ENCODE data around the gene ZMAT5. TPM values are rescaled to one million over a fixed set of nuclear protein-coding genes. Genes with fewer than 3 reads are reported as not detected.

The ZMAT5 gene
- polyA plus RNA-seq, 2 of the 4 experiments (the other 2 are of a cell fraction) = 13.0 to 13.3 TPM

DNA sequence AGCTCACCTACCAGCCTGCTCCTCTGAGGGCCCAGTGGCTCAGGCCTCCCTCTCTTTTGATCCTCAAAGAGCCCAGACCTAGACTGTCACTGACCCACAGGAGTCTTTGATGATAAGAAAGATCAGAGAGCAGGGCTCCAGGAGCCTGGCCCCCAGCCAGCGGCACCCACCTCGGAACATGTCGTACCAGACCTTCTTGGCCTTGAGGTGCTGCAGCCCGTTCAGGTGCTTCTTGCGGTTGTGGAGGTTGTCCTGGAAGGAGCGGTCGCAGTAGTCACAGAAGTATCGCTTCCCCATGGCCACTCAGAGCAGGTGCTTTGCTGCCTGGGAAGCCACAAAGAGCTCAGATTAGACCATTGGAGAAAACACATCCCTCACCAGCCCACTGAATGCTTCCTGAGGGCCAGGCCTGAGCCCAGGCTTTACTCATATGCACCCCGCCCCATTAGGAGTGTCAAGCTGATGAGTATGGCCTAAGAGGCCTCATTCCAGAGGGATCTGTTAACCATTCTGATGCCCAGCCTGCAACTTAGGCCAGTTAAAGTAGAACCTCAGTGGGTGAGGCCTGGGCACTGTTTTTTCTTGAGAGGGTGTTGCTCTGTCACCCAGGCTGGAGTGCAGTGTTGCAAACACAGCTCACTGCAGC is 18.4 kb downstream of the ZMAT5 start (continued):
- TF ChIP-seq MAX (IDR thresholded peaks at IDR 0.05) (no peak), EP300 (IDR thresholded peaks at IDR 0.05) (no peak), RNF2 (IDR thresholded peaks at IDR 0.05; ENCODE audit: borderline replicate concordance, low read depth) (no peak), ZSCAN20 (CRISPR knock-in tag; IDR thresholded peaks at IDR 0.05) (no peak), PBX3 (IDR thresholded peaks at IDR 0.05) (no peak)

GRCh38 chr22:29747832-29748231 is 19.0 kb downstream of the ZMAT5 start:
- CTCF ChIA-PET = interaction anchor here (0.5 to 1.5 kb wide), 2 partner anchors 11 to 25 kb away, joined by 3 read pairs; no protein-coding TSS in a partner anchor
- no peak for TF ChIP-seq ZC3H11A (IDR thresholded peaks at IDR 0.05)
- no peak for TF ChIP-seq CEBPB (IDR thresholded peaks at IDR 0.05)
- no peak for TF ChIP-seq MAX (IDR thresholded peaks at IDR 0.05)
- no peak for TF ChIP-seq SREBF2 (IDR thresholded peaks at IDR 0.05)
- TF ChIP-seq, protein P1, sequence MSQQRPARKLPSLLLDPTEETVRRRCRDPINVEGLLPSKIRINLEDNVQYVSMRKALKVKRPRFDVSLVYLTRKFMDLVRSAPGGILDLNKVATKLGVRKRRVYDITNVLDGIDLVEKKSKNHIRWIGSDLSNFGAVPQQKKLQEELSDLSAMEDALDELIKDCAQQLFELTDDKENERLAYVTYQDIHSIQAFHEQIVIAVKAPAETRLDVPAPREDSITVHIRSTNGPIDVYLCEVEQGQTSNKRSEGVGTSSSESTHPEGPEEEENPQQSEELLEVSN (IDR thresholded peaks at IDR 0.05; ENCODE audit: borderline replicate concordance, low read depth) = no peak
- TF ChIP-seq NR3C1 (IDR thresholded peaks at IDR 0.05) = no peak
- TF ChIP-seq NFE2L2 (conservative IDR thresholded peaks at IDR 0.05; ENCODE audit: low read length) = no peak
- no peak for TF ChIP-seq ZFP36 (IDR thresholded peaks at IDR 0.05; ENCODE audit: borderline replicate concordance, partially characterized antibody)
- no peak for TF ChIP-seq HDAC2 (IDR thresholded peaks at IDR 0.05)
- no peak for TF ChIP-seq MYC (IDR thresholded peaks at IDR 0.05; ENCODE audit: borderline replicate concordance, low read length)
- no peak for TF ChIP-seq NPAS2 (CRISPR knock-in tag; IDR thresholded peaks at IDR 0.05; ENCODE audit: borderline replicate concordance)
- H3K4me1 ChIP-seq = no peaks in the 10 kb centered on the region
- DNase-seq (ENCODE audit: low read depth in 1 of 2, low spot score in 1 of 2) = no peak
- H3K27ac ChIP-seq = no peak overlapping the region
- POLR2A ChIA-PET = no interaction called here
- H3K4me2 ChIP-seq = no peak overlapping the region
- H3K4me3 ChIP-seq = no peak overlapping the region
- no peak for ATAC-seq
- H3K9me3 ChIP-seq = no peaks in the 10 kb centered on the region
- no peak for FAIRE-seq
- WGBS (ENCODE audit: missing lambda C conversion rate) = 100% methylated on average over 2 of the region's 7 CpGs

DNA sequence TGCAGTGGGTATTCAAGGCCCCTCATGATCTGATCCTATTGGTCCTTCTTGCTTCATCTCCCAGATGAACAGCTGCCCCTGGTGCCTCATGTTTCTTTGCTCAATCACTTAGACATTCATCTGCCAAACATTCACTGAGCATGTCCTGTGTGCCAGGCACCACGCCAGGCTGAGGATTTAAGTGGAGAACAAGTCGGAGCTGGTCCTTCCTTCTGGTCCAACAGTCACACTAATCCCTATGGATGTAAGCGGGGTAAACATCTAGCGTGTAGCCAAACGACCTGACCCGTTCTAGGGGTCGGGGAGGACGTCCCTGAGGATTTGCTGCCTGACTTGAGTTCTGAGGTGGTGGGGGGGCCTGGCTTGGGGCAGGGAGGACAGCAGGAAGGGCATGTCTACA is 21.9 kb downstream of the ZMAT5 start:
- 68% methylated on average over 8 of the region's 8 CpGs for WGBS (ENCODE audit: missing lambda C conversion rate)
- no peak for FAIRE-seq

DNA sequence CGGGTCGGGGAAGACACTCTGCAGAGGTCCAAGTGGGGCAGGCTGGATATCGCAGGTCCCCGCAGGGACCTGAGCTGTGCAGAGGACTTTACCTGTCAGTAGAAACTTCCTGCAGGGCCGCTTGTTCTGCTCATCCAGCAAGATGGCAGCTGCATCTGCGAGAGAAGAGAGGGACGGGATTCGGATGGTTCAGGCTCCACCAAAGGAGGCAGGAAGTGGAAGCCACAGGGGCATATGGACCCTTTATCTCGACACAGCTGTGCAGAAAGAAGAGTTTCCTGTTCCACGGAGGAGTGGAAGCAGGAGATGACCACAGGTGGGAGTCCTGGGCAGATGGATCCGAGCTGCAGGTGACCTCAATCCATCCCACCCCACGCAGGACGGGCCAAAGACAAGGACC is 24.5 kb downstream of the ZMAT5 start:
- ChIA-PET POLR2A (no interaction called here), CTCF (no interaction called here)
- Histone ChIP-seq H3K27ac (no peak overlapping the region), H3K4me2 (no peak overlapping the region), H3K4me1 (no peaks in the 10 kb centered on the region), H3K4me3 (no peak overlapping the region), H3K9me3 (no peaks in the 10 kb centered on the region)
- ATAC-seq (no peak), FAIRE-seq (no peak), DNase-seq (ENCODE audit: low read depth in 1 of 2, low spot score in 1 of 2) (no peak)
- no peak for TF ChIP-seq CBX8 (IDR thresholded peaks at IDR 0.05)
- 70% methylated on average over 6 of the region's 13 CpGs for WGBS (ENCODE audit: missing lambda C conversion rate)

More for the DNA sequence above, 21.9 kb downstream of the ZMAT5 start:
- H3K4me3 ChIP-seq = no peak overlapping the region
- H3K27ac ChIP-seq = no peak overlapping the region
- no peak overlapping the region for H3K4me2 ChIP-seq
- no peaks in the 10 kb centered on the region for H3K9me3 ChIP-seq
- DNase-seq (ENCODE audit: low read depth in 1 of 2, low spot score in 1 of 2) = no peak
- ChIA-PET POLR2A (no interaction called here), CTCF (interaction anchor here (1.0 to 1.1 kb wide), 2 partner anchors 12 to 344 kb away, joined by 3 to 5 read pairs; no protein-coding TSS in a partner anchor)
- no peaks in the 10 kb centered on the region for H3K4me1 ChIP-seq
- no peak for TF ChIP-seq EP300 (IDR thresholded peaks at IDR 0.05)
- no peak for ATAC-seq

GRCh38 chr22:29741926-29742325 is 24.9 kb downstream of the ZMAT5 start:
- Histone ChIP-seq H3K9me3 (no peaks in the 10 kb centered on the region), H3K4me1 (no peaks in the 10 kb centered on the region), H3K4me2 (no peak overlapping the region), H3K27ac (no peak overlapping the region), H3K4me3 (no peak overlapping the region)
- no peak for DNase-seq (ENCODE audit: low read depth in 1 of 2, low spot score in 1 of 2)
- ATAC-seq = no peak
- FAIRE-seq = no peak
- POLR2A ChIA-PET = no interaction called here
- CTCF ChIA-PET = no interaction called here
- WGBS (ENCODE audit: missing lambda C conversion rate) = 75% methylated on average over 2 of the region's 2 CpGs
- TF ChIP-seq KDM1A (IDR thresholded peaks at IDR 0.05; ENCODE audit: low read depth) = no peak
- TF ChIP-seq BHLHE40 (IDR thresholded peaks at IDR 0.05; ENCODE audit: low read depth, low read length) = no peak
- no peak for TF ChIP-seq REST (IDR thresholded peaks at IDR 0.05)
- TF ChIP-seq MYC (IDR thresholded peaks at IDR 0.05; ENCODE audit: borderline replicate concordance, low read length) = no peak
- TF ChIP-seq HOXA7 (CRISPR knock-in tag; IDR thresholded peaks at IDR 0.05) = no peak
- TF ChIP-seq ZNF302 (CRISPR knock-in tag; IDR thresholded peaks at IDR 0.05) = no peak
- no peak for TF ChIP-seq HMGXB4 (CRISPR knock-in tag; IDR thresholded peaks at IDR 0.05; ENCODE audit: borderline replicate concordance)

Measured in A549 (cell line).